Endothelial cell of umbilical vein (primary cell): ENCODE data around the gene TTLL10. TPM values are rescaled to one million over a fixed set of nuclear protein-coding genes. Genes with fewer than 3 reads are reported as not detected.
A peak's percentile ranks its signal among the peaks of the same experiment; 100 is the strongest.

ENCODE experiments used
- BruUV-seq: library from RNA; stranded (reverse); fragments of 400-500 nt; replicated peaks from 2 replicates; lab custom pipeline; 2021; lab: Mats Ljungman, UMichigan
- CTCF ChIA-PET: fragments of 300-600, 350-600 bp; sonication (Branson Sonifier 250); formaldehyde crosslinking; loops from one replicate; lab custom pipeline; 2021; ENCODE audit warnings: antibody characterized with exemption, inconsistent platforms; lab: Charles Lee
- POLR2A ChIA-PET: fragments of 300-600, 350-600 bp; sonication (Branson Sonifier 250); formaldehyde crosslinking; loops from one replicate; lab custom pipeline; 2021; ENCODE audit warnings: antibody characterized with exemption, inconsistent platforms; lab: Charles Lee
- DNase-seq: peaks from one replicate; pipeline ENCODE4 v3.0.0-alpha.2; 2011; ENCODE audit warnings: low read depth, low spot score
- FAIRE-seq: peaks from 2 replicates; lab custom pipeline; 2011; peaks lifted over from hg19 to GRCh38; lab: Jason Lieb, UNC
- H2AFZ ChIP-seq: 2 replicates; pipeline ENCODE4 v1.6.0; 2012; ENCODE audit warnings: low read depth, low read length, control low read depth, inconsistent platforms
- H3K27ac ChIP-seq: 2 replicates; pipeline ENCODE4 v1.5.1; 2011; ENCODE audit warnings: low read depth, mild to moderate bottlenecking, control low read depth, low read length, moderate library complexity; ENCODE audit not compliant: insufficient read depth
- H3K27me3 ChIP-seq, 2 experiments: 2 replicates each; pipeline versions ENCODE4 v1.6.0 to v1.6.1; 2011; ENCODE audit warnings: low read length in 2 of 2, mixed read lengths in 1 of 2; ENCODE audit not compliant: control insufficient read depth in 2 of 2, insufficient read depth in 2 of 2
- H3K36me3 ChIP-seq, 2 experiments: 2 replicates in 1 of 2; 3 replicates in 1 of 2; pipeline ENCODE4 v1.5.1; 2011; ENCODE audit warnings: low read length in 2 of 2, mild to moderate bottlenecking in 1 of 2, moderate library complexity in 1 of 2; ENCODE audit not compliant: control insufficient read depth in 2 of 2, insufficient read depth in 2 of 2; ENCODE audit errors: extremely low read depth in 1 of 2
- H3K4me1 ChIP-seq: 3 replicates; pipeline ENCODE4 v1.5.1; 2011; ENCODE audit warnings: mild to moderate bottlenecking, low read length; ENCODE audit not compliant: control insufficient read depth, insufficient read depth; ENCODE audit errors: extremely low read depth
- H3K4me2 ChIP-seq: 2 replicates; pipeline ENCODE4 v1.6.1; 2011; ENCODE audit warnings: low read length, control low read depth, mixed read lengths; ENCODE audit not compliant: insufficient read depth
- H3K4me3 ChIP-seq, 3 experiments: fragments of 200-600 bp in 1 of 3; sonication (generic), shearing (Covaris generic) in 1 of 3; replicated peaks in 1 of 3; 2 replicates each; pipeline ENCODE4 v1.5.1; 2011 to 2016; ENCODE audit warnings: control low read depth in 3 of 3, low read length in 3 of 3, mild to moderate bottlenecking in 2 of 3, inconsistent platforms in 1 of 3, low read depth in 1 of 3, moderate library complexity in 1 of 3; ENCODE audit not compliant: insufficient read depth in 1 of 3
- H3K79me2 ChIP-seq: 2 replicates; pipeline ENCODE4 v1.6.0; 2012; ENCODE audit warnings: low read length, inconsistent platforms; ENCODE audit not compliant: control insufficient read depth, insufficient read depth
- H3K9ac ChIP-seq: replicated peaks from 2 replicates; pipeline ENCODE3; 2011; ENCODE audit warnings: low read length, control low read depth; ENCODE audit not compliant: insufficient read depth; ENCODE audit errors: extremely low read depth
- H3K9me1 ChIP-seq: replicated peaks from 3 replicates; pipeline ENCODE4 v1.6.0; 2011; ENCODE audit warnings: mild to moderate bottlenecking, low read length; ENCODE audit not compliant: control insufficient read depth, insufficient read depth; ENCODE audit errors: extremely low read depth
- H3K9me3 ChIP-seq: replicated peaks from 2 replicates; pipeline ENCODE4 v1.5.1; 2012; ENCODE audit warnings: low read length, inconsistent platforms; ENCODE audit not compliant: control insufficient read depth, insufficient read depth
- H4K20me1 ChIP-seq: replicated peaks from 2 replicates; pipeline ENCODE3; 2011; ENCODE audit warnings: mild to moderate bottlenecking, low read length; ENCODE audit not compliant: control insufficient read depth, insufficient read depth; ENCODE audit errors: extremely low read depth
- EZH2 ChIP-seq: IDR thresholded peaks from 2 replicates; pipeline ENCODE4 v1.6.1; 2012; ENCODE audit warnings: borderline replicate concordance, low read depth, mild to moderate bottlenecking, moderate library complexity, low read length, inconsistent platforms; ENCODE audit not compliant: severe bottlenecking
- FOS ChIP-seq: IDR thresholded peaks from 2 replicates; pipeline ENCODE4 v1.6.1; 2011; ENCODE audit warnings: mild to moderate bottlenecking, low read length, moderate library complexity, borderline replicate concordance; ENCODE audit not compliant: insufficient read depth
- GATA2 ChIP-seq: IDR thresholded peaks from 2 replicates; pipeline ENCODE4 v1.7.0; 2011; ENCODE audit warnings: low read depth, mild to moderate bottlenecking, moderate library complexity, mixed read lengths, low read length; ENCODE audit not compliant: insufficient read length, insufficient read depth
- JUN ChIP-seq: IDR thresholded peaks from 2 replicates; pipeline ENCODE4 v1.6.1; 2011; ENCODE audit warnings: borderline replicate concordance, low read depth; ENCODE audit not compliant: insufficient read length, insufficient read depth
- MYC ChIP-seq: IDR thresholded peaks from one replicate; pipeline ENCODE4 v1.6.1; 2011; ENCODE audit warnings: mild to moderate bottlenecking, low read depth, low read length
- POLR2A ChIP-seq: IDR thresholded peaks from 2 replicates; pipeline ENCODE4 v1.6.1; 2012; ENCODE audit warnings: low read depth, mild to moderate bottlenecking, control low read depth, low read length
- POLR2AphosphoS5 ChIP-seq: IDR thresholded peaks from 2 replicates; pipeline ENCODE4 v1.6.1; 2012; ENCODE audit warnings: low read depth, mild to moderate bottlenecking, control low read depth, low read length, moderate library complexity; ENCODE audit not compliant: insufficient read depth
- dilution Hi-C: fragments of 300-500 bp; cut with MboI; formaldehyde crosslinking; loops from one replicate; pipeline ENCODE4 v1.15.0; 2019; ENCODE audit warnings: low sequenced_read_pairs; ENCODE audit not compliant: extremely low pct_ligation_motif_present
- intact Hi-C: fragments of 100-400 bp; cut with micrococcal nuclease; formaldehyde crosslinking; loops from one replicate; pipeline ENCODE4 v1.10.0; 2022
- polyA plus RNA-seq, 4 experiments: library from polyadenylated mRNA; depleted of rRNA in 3 of 4; stranded (reverse) in 3 of 4; unstranded in 1 of 4; fragments of >200 nt; gene quantifications; 2 replicates each; pipeline versions ENCODE4 v1.2.1 to v1.2.3, GENCODE V29; 2011 to 2012; ENCODE audit warnings: missing spikeins in 1 of 4
- total RNA-seq: library from RNA; stranded (reverse); gene quantifications from 2 replicates; pipeline ENCODE4 v1.2.3, GENCODE V29; 2021
- TF ChIP-seq, protein P1 (sequence below): IDR thresholded peaks from 2 replicates; pipeline ENCODE4 v1.6.1; 2011; ENCODE audit not compliant: insufficient read depth, insufficient read length
- TF ChIP-seq, protein P2 (sequence below), 2 donors: IDR thresholded peaks; 1 replicate in 1 of 2; 2 replicates in 1 of 2; pipeline ENCODE4 v1.5.1; 2011; ENCODE audit warnings: low read length in 2 of 2, mild to moderate bottlenecking in 2 of 2, moderate library complexity in 2 of 2, control low read depth in 1 of 2, inconsistent platforms in 1 of 2, low read depth in 1 of 2; ENCODE audit not compliant: insufficient read depth in 1 of 2; ENCODE audit errors: extremely low read depth in 1 of 2

The TTLL10 gene
- total and polyA plus RNA-seq, 2 donors (not counting 3 experiments of a cell fraction or from before 2014, with no cell fraction given): not detected

DNA sequence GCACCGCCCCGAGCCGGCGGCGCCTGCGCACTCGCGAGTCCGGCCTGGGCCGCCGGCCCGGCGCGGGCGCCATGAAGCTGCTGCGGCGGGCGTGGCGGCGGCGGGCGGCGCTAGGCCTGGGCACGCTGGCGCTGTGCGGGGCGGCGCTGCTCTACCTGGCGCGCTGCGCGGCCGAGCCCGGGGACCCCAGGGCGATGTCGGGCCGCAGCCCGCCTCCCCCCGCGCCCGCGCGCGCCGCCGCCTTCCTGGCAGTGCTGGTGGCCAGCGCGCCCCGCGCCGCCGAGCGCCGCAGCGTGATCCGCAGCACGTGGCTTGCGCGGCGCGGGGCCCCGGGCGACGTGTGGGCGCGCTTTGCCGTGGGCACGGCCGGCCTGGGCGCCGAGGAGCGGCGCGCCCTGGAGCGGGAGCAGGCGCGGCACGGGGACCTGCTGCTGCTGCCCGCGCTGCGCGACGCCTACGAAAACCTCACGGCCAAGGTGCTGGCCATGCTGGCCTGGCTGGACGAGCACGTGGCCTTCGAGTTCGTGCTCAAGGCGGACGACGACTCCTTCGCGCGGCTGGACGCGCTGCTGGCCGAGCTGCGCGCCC, 58.6 kb downstream of the TTLL10 start, which contains the start of gene B3GALT6:
TSS of gene B3GALT6 (plus strand) at position 30 of the 588 bp plus-strand sequence. CDS start at position 72, 42 bp downstream.
- intact Hi-C loops (loop anchor here (2.0 kb wide), 1 partner anchor 28 kb away; no protein-coding TSS in a partner anchor), dilution Hi-C loops (no loop called here)
- Histone ChIP-seq H4K20me1 (no peaks in the 10 kb centered on the region), H3K9me3 (no peaks in the 10 kb centered on the region), H3K27ac (peak within 1 kb of the TSS; percentile 39), H3K79me2 (peaks cover 59% of the 10 kb centered on the region), H3K36me3 (peaks cover 6% of the 10 kb centered on the region in 2 experiments), H3K9ac (peak within 1 kb of the TSS; percentile 69), H2AFZ (peak within 1 kb of the TSS; percentile 4), H3K4me2 (peak within 1 kb of the TSS; percentile 87), H3K27me3 (no peaks in the 10 kb centered on the region), H3K9me1 (no peaks in the 10 kb centered on the region), H3K4me1 (peaks cover 6% of the 10 kb centered on the region), H3K4me3 (peak within 1 kb of the TSS; percentile 54 to 88 (median 80))
- BruUV-seq: no TSS peak
- DNase-seq (no peak), FAIRE-seq (no peak)
- ChIA-PET CTCF (interaction anchor here (0.6 to 3.7 kb wide), 4 partner anchors 59 to 199 kb away, joined by 3 to 43 read pairs (median 6); no protein-coding TSS in a partner anchor), POLR2A (no interaction called here)
- no peak for TF ChIP-seq JUN
- no peak for TF ChIP-seq FOS
- no peak for TF ChIP-seq POLR2AphosphoS5
- TF ChIP-seq MYC: peak; percentile 65
- TF ChIP-seq POLR2A: peak; percentile 10
- TF ChIP-seq, protein P1, sequence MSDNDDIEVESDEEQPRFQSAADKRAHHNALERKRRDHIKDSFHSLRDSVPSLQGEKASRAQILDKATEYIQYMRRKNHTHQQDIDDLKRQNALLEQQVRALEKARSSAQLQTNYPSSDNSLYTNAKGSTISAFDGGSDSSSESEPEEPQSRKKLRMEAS: peak; percentile 94
- no peak for TF ChIP-seq GATA2
- TF ChIP-seq, protein P2, sequence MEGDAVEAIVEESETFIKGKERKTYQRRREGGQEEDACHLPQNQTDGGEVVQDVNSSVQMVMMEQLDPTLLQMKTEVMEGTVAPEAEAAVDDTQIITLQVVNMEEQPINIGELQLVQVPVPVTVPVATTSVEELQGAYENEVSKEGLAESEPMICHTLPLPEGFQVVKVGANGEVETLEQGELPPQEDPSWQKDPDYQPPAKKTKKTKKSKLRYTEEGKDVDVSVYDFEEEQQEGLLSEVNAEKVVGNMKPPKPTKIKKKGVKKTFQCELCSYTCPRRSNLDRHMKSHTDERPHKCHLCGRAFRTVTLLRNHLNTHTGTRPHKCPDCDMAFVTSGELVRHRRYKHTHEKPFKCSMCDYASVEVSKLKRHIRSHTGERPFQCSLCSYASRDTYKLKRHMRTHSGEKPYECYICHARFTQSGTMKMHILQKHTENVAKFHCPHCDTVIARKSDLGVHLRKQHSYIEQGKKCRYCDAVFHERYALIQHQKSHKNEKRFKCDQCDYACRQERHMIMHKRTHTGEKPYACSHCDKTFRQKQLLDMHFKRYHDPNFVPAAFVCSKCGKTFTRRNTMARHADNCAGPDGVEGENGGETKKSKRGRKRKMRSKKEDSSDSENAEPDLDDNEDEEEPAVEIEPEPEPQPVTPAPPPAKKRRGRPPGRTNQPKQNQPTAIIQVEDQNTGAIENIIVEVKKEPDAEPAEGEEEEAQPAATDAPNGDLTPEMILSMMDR (IDR thresholded peaks at IDR 0.05; ENCODE audit: extremely low read depth in 1 of 2, insufficient read depth in 1 of 2, low read depth in 1 of 2, low read length in 2 of 2): no peak
- no peak for TF ChIP-seq EZH2
